ENCODE data around the gene THAP7.
"Not testable (repeated sequence)": the region's sequence is repeated elsewhere in the genome, so short reads cannot be mapped to it uniquely, and the experiment has no call there.

THAP7 gene

GRCh38 chr22:20977019-20977418, 24.9 kb downstream of the THAP7 start:
- DNase-seq: no peak

- DNase-seq: no peak
Measured at GRCh38 chr22:20976291-20976877, 25.5 kb downstream of the THAP7 start.

GRCh38 chr22:20975541-20976290, 26.2 kb downstream of the THAP7 start:
- no peak for DNase-seq

- DNase-seq: no peak
Measured at GRCh38 chr22:20974336-20974955, 27.5 kb downstream of the THAP7 start.

GRCh38 chr22:20973634-20974286, 28.2 kb downstream of the THAP7 start:
- no peak for DNase-seq

- DNase-seq: no peak
Measured at GRCh38 chr22:20972933-20973577, 28.9 kb downstream of the THAP7 start.

GRCh38 chr22:20972014-20972694, 29.8 kb downstream of the THAP7 start:
- not testable (repeated sequence) for DNase-seq

GRCh38 chr22:20970939-20971657, 30.8 kb downstream of the THAP7 start:
- DNase-seq: no peak

GRCh38 chr22:20968281-20968977, 33.5 kb downstream of the THAP7 start:
- no peak for DNase-seq

- no peak for DNase-seq
Measured at GRCh38 chr22:20967697-20968211, 34.2 kb downstream of the THAP7 start.

- DNase-seq: no peak
Measured at GRCh38 chr22:20966883-20967696, 34.8 kb downstream of the THAP7 start, which contains the start of gene AIFM3. Gene AIFM3 (plus strand): TSS chr22:20967255. CDS start chr22:20967945, 690 bp downstream.

GRCh38 chr22:20965888-20966855, 35.7 kb downstream of the THAP7 start:
- no peak for DNase-seq

- DNase-seq: no peak
Measured at GRCh38 chr22:20965104-20965887, 36.6 kb downstream of the THAP7 start.

- no peak for DNase-seq
Measured at GRCh38 chr22:20964799-20965103, 37.2 kb downstream of the THAP7 start.

GRCh38 chr22:20964090-20964798, 37.7 kb downstream of the THAP7 start:
- DNase-seq: no peak

GRCh38 chr22:20963201-20964052, 38.5 kb downstream of the THAP7 start:
- DNase-seq: no peak

Measured in NCI-H2107 (cell line).